Fibroblast of villous mesenchyme (primary cell): ENCODE data around the gene FMO5. TPM values are rescaled to one million over a fixed set of nuclear protein-coding genes. Genes with fewer than 3 reads are reported as not detected.
"Not testable (repeated sequence)": the region's sequence is repeated elsewhere in the genome, so short reads cannot be mapped to it uniquely, and the experiment has no call there.

Experiments used
- DNase-seq: peaks from one replicate; pipeline ENCODE4 v3.0.0-alpha.2; 2010; ENCODE audit warnings: low read depth
- H3K4me3 ChIP-seq: 2 replicates; pipeline ENCODE4 v1.5.1; 2011; ENCODE audit warnings: low read depth, mild to moderate bottlenecking, low read length
- CTCF ChIP-seq: IDR thresholded peaks from 2 replicates; pipeline ENCODE4 v1.5.1; 2012; ENCODE audit warnings: low read depth, mild to moderate bottlenecking, low read length; ENCODE audit not compliant: insufficient read depth
- total RNA-seq: library from RNA; depleted of rRNA; stranded (reverse); fragments of >200 nt; gene quantifications from 2 replicates; pipeline ENCODE4 v1.2.3, GENCODE V29; 2012

FMO5 gene
- total RNA-seq, 1 donor: 0.43 TPM

DNA sequence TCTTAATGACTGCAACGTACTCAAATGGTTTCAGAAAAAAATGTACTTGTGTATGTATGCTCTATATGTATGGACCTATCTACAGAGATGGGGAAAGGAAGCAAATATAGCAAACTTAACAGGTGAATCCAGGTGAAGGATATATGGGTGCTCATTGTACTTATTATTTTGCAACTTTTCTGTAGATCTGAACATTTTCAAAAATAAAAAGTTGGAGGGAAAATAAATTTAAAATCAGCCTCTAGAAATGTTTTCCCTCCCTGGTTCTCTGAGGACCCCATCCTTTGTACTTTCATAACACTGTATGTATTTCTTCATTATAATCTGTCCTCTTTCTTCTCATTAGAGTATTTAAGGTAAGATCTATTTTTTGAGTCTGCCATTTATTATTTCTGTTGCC is 17.9 kb downstream of the FMO5 start:
- DNase-seq: no peak
- no peak for TF ChIP-seq CTCF
- no peak overlapping the region for H3K4me3 ChIP-seq

DNA sequence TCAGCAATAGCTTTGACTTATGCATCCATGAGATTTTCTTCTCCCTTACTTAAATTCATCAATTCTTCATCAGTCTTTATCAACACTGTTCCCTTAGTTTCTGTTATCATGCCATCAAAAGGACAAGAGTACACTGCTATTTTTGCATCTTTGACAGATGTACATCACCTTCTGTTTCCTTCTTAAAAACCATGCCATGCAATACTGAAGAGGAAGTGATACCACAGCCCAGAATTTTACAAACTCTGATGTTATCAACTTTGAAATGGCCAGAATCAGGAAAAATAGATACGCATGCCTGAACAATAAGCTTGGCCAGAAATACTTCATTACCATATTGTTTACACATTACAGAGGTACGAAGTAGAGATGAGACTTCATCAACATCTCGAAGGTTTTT is 21.1 kb downstream of the FMO5 start:
- TF ChIP-seq CTCF: no peak
- no peak overlapping the region for H3K4me3 ChIP-seq
- no peak for DNase-seq

DNA sequence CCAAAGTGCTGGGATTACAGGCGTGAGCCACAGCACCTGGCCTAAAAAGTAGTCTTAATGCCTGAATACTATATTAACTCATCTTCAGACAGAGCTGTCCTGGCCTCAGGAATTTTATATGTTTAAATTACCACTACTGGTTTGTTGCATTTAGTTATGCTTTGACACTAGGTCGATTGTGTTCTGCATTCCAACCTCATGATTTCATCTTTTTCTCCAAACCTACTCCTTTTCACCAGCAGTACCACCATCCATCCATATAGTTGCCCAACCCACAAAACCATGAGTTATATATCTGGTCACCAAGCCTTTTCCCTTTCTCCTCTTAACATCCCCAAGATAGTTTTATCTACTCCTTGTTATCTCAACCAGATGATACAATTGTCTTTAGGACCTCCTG is 22.6 kb downstream of the FMO5 start:
- no peak for TF ChIP-seq CTCF
- no peak overlapping the region for H3K4me3 ChIP-seq
- no peak for DNase-seq

GRCh38 chr1:147201786-147202185 is 23.4 kb downstream of the FMO5 start:
- TF ChIP-seq CTCF: no peak
- DNase-seq: no peak
- no peak overlapping the region for H3K4me3 ChIP-seq

- no peak for DNase-seq
- no peak for TF ChIP-seq CTCF
- H3K4me3 ChIP-seq: no peak overlapping the region
Measured at GRCh38 chr1:147201276-147201675, 23.9 kb downstream of the FMO5 start.

GRCh38 chr1:147197324-147197723 is 27.8 kb downstream of the FMO5 start:
- DNase-seq, H3K4me3 ChIP-seq: not testable (repeated sequence)

- no peak for TF ChIP-seq CTCF
- H3K4me3 ChIP-seq: no peak overlapping the region
- no peak for DNase-seq
Measured at GRCh38 chr1:147189514-147189913, 35.6 kb downstream of the FMO5 start.
